DMS153 treated with DMSO at 0.1 percent for 48 hours (cell line): ENCODE measurements around the gene SHANK1.
A peak's percentile ranks its signal among the peaks of the same experiment; 100 is the strongest.

Experiments used
- DNase-seq: peaks from one replicate; lab custom pipeline; 2025; ENCODE audit not compliant: unreplicated experiment; lab: John Stamatoyannopoulos, UW

SHANK1 gene

GRCh38 chr19:50693064-50693975, 26.3 kb downstream of the SHANK1 start:
- DNase-seq = no peak

- no peak for DNase-seq
These were observed 29.2 kb downstream of the SHANK1 start for GRCh38 chr19:50690439-50690838.

- DNase-seq = no peak
These were observed 30.8 kb downstream of the SHANK1 start for GRCh38 chr19:50688766-50689165.

- DNase-seq = no peak
These were observed 33.1 kb downstream of the SHANK1 start for GRCh38 chr19:50686310-50687032.

GRCh38 chr19:50679177-50680125, 40.2 kb downstream of the SHANK1 start:
- peak; percentile 86 for DNase-seq

GRCh38 chr19:50678323-50678722, 41.3 kb downstream of the SHANK1 start:
- DNase-seq = no peak

GRCh38 chr19:50677636-50678035, 42.0 kb downstream of the SHANK1 start:
- DNase-seq = no peak

- DNase-seq = no peak
These were observed 42.9 kb downstream of the SHANK1 start for GRCh38 chr19:50676625-50677197.

GRCh38 chr19:50673118-50673517, 46.5 kb downstream of the SHANK1 start:
- DNase-seq = no peak

- no peak for DNase-seq
These were observed 49.6 kb downstream of the SHANK1 start for GRCh38 chr19:50670102-50670380.

GRCh38 chr19:50669302-50670101, 50.1 kb downstream of the SHANK1 start:
- no peak for DNase-seq

- no peak for DNase-seq
These were observed 50.7 kb downstream of the SHANK1 start for GRCh38 chr19:50668879-50669278.

- DNase-seq = no peak
These were observed 51.2 kb downstream of the SHANK1 start for GRCh38 chr19:50668416-50668815.

- no peak for DNase-seq
These were observed 51.8 kb downstream of the SHANK1 start for GRCh38 chr19:50667759-50668231.

GRCh38 chr19:50667177-50667758, 52.3 kb downstream of the SHANK1 start:
- no peak for DNase-seq

- no peak for DNase-seq
These were observed 53.0 kb downstream of the SHANK1 start for GRCh38 chr19:50666346-50667176.

- no peak for DNase-seq
These were observed 55.4 kb downstream of the SHANK1 start for GRCh38 chr19:50664204-50664603.

- DNase-seq = no peak
These were observed 56.2 kb downstream of the SHANK1 start for GRCh38 chr19:50663482-50663790.
